Stimulated activated CD8-positive, alpha-beta memory T cell treated with anti-CD3 and anti-CD28 coated beads, Interleukin-2, amount 100 ng/mL, for 48 hours (primary cell): ENCODE results near the gene VWC2L.

Experiments
- DNase-seq, 2 donors: peaks; one replicate each; pipeline ENCODE4 v3.0.0-alpha.2; 2020; ENCODE audit warnings: low read depth in 2 of 2

The VWC2L gene

GRCh38 chr2:214593727-214594126 lies 182.9 kb downstream of the VWC2L start:
- DNase-seq: no peak

GRCh38 chr2:214601852-214602633 lies 191.2 kb downstream of the VWC2L start:
- DNase-seq: no peak

- no peak for DNase-seq
These were observed 194.0 kb downstream of the VWC2L start for GRCh38 chr2:214604861-214605260.

- no peak for DNase-seq
These were observed 196.2 kb downstream of the VWC2L start for GRCh38 chr2:214607051-214607450.

- no peak for DNase-seq
These were observed 200.2 kb downstream of the VWC2L start for GRCh38 chr2:214611015-214611414.

GRCh38 chr2:214624166-214624760 lies 213.4 kb downstream of the VWC2L start:
- DNase-seq: no peak

GRCh38 chr2:214628091-214628490 lies 217.2 kb downstream of the VWC2L start:
- no peak for DNase-seq
